ENCODE data around the gene MUSK.
"Not testable (repeated sequence)": the region's sequence is repeated elsewhere in the genome, so short reads cannot be mapped to it uniquely, and the experiment has no call there.

The MUSK gene

GRCh38 chr9:110668570-110669167, at the start of gene MUSK:
MUSK (plus strand) TSS chr9:110668791; CDS start chr9:110668905, 114 bp downstream.
- DNase-seq: peak; percentile 48

DNA sequence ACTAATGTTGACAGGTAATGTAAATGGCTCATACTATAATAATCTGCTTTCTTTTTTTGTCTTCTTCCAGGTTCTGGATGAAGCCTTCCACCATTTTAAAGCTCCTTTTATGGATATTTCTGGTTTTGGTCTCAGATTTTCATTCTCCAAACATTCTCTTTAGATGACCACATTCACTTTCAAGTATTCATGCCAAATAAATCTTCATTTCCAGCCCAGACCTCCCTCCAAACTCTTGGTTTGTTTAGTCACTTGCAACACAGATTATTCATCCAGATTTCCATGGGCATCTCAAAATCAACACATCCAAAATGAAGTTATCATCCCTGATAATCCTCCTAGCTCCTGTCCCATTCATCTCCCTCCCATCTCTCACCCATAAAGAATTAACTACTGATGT, 48.8 kb upstream of the MUSK start:
- no peak for DNase-seq

DNA sequence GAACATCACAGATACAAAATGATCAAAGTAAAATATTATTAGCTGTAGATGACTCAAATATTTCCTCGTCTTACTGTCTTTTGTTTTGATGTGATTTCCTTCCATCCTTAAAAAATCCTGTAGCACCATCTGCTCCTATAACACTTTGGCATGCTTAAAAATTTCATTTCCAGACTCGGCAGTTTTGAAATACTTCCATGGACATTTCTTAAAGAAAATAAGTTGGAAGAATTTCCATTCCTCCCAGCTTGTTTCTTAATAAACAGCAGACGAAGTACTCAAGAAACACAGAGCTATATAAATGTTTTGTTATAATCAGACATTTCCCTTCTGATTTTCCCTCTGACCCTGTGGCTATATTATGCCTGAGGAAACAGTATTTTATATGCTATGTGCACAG, 47.9 kb upstream of the MUSK start:
- DNase-seq: no peak

GRCh38 chr9:110622368-110622767, 46.2 kb upstream of the MUSK start:
- no peak for DNase-seq

DNA sequence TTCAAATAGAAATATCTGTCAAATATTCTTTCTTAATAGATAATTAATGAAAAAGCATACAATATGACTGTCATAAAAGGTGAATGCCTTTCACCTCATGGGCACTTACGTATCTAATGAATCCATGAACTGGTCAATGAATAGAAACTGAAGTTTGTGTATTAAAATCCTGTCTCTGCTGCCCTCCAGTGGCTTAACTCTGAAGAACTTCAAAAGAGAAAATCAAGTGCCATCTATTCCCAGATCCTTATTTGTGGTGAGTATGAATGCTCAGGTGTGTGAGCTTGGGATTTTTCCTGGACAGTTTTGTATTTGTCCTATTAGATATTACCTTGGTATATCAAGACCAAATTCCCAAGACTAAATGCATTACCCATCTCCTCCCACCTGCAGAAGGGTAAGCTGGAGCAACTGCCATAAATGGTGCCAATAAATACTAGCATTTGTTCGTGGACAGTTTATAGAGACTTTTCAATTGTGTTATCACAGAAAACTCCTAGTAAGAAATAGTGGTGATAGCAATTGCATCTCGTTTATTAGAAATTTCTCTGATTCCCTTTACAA, 45.0 kb upstream of the MUSK start:
- DNase-seq: peak; percentile 38

- DNase-seq: no peak
Observed at GRCh38 chr9:110626101-110626829, 42.3 kb upstream of the MUSK start.

GRCh38 chr9:110635589-110635988, 33.0 kb upstream of the MUSK start:
- DNase-seq: no peak

GRCh38 chr9:110638381-110638954, 30.1 kb upstream of the MUSK start:
- no peak for DNase-seq

DNA sequence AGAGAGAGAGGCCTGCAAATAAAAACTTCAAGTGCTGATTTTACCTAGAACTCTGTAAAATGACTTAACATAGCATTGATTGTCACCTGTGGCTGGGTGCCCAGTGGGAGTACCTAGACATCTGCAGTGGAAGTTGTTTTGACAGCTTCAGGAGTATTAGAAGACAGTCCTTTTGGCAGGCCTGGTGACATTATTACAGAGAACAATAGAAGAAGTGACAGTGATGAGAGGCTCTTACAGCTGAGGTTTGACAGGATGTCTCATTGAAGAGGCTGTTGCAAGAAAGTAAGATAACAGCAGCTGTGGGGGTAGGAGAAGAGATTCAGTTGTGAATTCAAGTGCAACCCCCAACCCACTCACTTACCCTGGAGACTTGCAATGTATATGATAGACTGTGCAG, 27.9 kb upstream of the MUSK start:
- DNase-seq: no peak

DNA sequence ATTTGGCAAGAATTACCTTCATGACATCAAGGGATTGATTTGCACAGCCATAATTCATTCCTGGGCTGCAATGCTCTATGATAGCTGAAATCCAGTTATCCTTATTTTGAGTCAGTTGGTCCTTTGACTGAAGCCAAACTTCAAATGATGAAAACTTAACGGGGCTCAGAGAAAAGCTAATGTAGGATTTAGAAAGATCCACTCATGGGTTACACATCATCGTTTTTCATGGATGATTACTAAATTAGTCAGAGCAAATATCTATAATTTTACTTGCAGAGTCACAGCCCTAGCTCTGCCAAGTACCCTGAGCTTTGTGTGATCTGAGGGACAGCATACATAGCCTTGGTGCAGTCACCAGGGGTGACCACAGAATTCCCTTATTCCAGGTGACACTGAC, 27.3 kb upstream of the MUSK start:
- DNase-seq: no peak

GRCh38 chr9:110648696-110649095, 19.9 kb upstream of the MUSK start:
- DNase-seq: no peak

DNA sequence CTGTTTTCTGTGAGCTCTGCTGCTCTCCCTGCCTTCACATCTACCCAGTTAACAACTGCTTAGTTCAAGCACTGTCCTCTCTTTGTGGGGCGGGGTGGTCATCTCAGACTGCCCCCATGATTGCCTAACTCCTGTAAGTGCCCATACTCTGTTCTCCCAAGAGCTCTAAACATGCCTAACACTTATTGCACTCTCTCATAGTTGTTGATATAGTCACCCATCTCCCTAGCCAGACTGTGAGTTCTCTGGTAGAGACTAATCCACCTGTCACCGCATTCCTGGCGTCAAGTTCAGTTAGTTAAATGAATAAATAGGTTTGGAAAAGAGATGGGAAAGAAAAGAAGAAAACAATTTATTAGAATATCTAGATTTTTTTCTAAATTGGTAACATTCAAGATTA, 18.3 kb upstream of the MUSK start:
- DNase-seq: no peak

DNA sequence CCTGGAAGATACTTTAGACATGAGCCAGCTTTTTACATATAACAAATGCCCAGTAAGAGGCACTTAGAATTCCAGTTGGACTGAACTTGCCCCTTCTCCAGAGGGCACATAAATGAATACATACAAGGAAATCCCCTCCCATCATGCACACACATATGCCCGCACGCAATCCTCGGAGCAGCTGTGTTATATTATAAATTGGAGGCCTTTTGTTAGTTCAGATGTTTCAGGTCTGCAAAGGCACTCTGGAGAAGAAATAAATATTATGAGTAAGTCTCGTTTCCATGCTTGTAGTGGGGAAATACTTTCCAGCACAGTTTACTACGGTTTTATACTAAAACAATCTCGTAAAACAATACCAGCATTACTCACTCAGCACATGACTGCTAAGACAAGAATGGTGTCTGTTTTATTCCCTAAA, 17.6 kb upstream of the MUSK start:
- DNase-seq: peak; percentile 73

DNA sequence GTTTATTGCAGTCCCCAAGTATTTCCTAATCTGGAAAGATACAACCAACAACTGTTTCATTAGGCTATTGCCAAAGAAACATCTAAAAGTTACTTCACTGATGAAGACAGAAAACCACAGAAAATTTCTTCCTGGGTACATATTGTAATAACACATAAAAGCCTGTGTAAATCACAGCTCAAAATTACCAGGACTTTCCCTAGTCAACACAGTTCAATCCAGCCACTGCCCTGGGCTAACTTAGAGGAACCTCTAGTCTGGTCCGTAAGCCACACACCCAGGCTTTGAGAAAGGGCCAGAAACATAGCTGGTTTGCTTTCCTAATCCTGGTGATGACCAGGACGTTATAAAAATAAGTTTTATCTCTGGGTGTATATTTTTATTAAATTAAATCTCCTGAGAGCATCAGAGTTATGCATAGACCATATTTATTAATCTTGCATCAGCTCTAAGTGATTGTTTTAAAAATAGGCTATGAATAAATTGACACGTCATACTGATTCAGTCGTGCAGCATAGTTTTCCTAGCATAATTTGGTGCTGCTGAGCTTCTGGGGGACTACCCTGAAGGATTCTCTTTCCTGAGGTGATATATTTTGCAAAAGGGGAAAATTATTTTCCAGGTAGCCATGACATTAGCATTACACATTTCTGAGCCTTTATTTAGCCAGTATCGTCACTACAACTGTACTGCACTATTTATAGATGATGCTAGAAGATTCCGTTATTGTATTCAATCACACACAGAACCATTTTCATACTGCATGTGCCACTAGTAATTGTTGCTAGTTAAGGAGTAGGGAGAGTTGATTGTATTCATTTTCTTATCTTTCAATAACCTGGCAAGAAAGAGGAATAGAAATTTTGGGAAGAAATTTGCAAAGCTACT, 12.6 kb upstream of the MUSK start:
- DNase-seq: no peak

GRCh38 chr9:110659891-110660541, 8.6 kb upstream of the MUSK start:
- DNase-seq: no peak

- no peak for DNase-seq
Observed at GRCh38 chr9:110669433-110669832, 842 bp downstream of the MUSK start.

- no peak for DNase-seq
Observed at GRCh38 chr9:110671849-110672248, 3.3 kb downstream of the MUSK start.

DNA sequence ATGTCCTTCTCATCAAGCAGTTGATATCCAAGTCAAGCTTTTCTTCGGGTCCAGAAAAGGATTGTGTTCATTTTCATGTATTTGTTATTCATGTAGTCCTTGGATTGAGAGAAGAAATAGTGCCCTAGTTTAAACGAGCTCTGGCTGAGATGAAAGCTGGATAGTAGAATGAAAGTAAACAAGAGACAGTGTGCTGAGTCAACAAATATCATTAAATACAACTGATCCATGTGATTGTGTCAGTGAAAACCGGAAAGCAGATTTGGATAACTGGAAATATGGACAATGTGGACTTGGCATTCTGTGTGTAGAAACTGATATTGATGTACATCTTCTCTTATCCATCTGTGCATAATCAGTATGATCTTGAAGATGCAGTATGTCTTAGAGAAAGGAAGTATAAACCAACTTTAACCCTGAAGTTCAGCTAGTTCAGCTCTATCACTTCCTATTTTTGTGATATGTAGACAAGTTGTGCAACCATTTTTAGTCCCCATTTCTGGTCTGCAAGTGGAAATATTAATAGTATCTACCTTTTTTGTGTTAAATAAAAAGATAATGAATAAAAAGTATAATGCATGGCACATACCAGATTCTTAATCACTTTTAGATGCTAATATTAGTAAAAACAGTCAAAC, 4.4 kb downstream of the MUSK start:
- DNase-seq: no peak

DNA sequence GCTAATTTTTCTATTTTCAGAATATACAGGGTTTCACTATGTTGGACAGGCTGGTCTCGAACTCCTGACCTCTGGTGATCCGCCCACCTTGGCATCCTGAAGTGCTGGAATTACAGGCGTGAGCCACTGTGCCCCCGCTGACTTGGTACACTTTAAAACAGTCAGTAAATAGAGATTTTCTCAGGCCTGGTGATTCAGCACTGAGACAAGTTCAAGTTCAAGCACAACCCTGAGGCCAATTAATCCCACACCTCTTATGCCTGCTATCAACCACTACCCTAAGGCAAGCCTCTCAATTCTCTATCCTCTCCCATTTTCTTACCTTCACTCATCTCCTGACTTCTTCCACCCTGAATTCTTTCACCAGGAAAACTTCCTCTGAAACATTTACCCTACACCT, 18.9 kb downstream of the MUSK start:
- DNase-seq: no peak

GRCh38 chr9:110688329-110688728, 19.7 kb downstream of the MUSK start:
- no peak for DNase-seq

DNA sequence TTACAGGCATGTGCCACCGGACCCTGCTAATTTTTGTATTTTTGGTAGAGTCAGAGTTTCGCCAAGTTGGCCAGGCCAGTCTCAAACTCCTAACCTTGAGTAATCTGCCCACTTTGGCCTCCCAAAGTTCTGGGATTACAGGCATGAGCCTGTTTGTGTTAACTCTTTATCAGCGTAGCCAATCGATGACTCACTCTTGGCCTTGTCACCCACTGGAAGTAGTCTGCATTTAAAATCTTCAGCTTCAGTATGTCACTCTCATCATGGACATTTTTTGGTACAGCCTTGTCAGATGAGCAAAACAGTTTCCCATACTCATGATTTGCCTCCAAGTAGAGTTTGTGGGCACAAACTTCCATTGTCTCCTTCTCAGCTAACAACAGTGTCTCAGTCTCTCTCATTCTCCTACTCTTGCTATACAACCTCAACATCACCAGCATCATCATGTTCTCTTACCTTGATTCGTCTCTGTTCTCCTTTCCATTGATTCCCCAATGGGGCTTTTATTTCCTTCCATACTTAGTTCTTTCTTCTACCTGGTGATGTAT, 22.5 kb downstream of the MUSK start:
- DNase-seq: no peak

GRCh38 chr9:110695846-110696245, 27.3 kb downstream of the MUSK start:
- DNase-seq: not testable (repeated sequence)

All from femur (tissue), 1 donor.